Activated CD4-positive, alpha-beta T cell treated with anti-CD3 and anti-CD28 coated beads, Interleukin-2, amount 50 U/mL, for 4 hours (primary cell): ENCODE measurements around the gene DNAJC24.
"Not testable (repeated sequence)": the region's sequence is repeated elsewhere in the genome, so short reads cannot be mapped to it uniquely, and the experiment has no call there.

ENCODE experiments used
- DNase-seq, 2 experiments: peaks; one replicate each; pipeline ENCODE4 v3.0.0-alpha.2; 2020

DNAJC24 gene, protein sequence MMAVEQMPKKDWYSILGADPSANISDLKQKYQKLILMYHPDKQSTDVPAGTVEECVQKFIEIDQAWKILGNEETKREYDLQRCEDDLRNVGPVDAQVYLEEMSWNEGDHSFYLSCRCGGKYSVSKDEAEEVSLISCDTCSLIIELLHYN

DNA sequence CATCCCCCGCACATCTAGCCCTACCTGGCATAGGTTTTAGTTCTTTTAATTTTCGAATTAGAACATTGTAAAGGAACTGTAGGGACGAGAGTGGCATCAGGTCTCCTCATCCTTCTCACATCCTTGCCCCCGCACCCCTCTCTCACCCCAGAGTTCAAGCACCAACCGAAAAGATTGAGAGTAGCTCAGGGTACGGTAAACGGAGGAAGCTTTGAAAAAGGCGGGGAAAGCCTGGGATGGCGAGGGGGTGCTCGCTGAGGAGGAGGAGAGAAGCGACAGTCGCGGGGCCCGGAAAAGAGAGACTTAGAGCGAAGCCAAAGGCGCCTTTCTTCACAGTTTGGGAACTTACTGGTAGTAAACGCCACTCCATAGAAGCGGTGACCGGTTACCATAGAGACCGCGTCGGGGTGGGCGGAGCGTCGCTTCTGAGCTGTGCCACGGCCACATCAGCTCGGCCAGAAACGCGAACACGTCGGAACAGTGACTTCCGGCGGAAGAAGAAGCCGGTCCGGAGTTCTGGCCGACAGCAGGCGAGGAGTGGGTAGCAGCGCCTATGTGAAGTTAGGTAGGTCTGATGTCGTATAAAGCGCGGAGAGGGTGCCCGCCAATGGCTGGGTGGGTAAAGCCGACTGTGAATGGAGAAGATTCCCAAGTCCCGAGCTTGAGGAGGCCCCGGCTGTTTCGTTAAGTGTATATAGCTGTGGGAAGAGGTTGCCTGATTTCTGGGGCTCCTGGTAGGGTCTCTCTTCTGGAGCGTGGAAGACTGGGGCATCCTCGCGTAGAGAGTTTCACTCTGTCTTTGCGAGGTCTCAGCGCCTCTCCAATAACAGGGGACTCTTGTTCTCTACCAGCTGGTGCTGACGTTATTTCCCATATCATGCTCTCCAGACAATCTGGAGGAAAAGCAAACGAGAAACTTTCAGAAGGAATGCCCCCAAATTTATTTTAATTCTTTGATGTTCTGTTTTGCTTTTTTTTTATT lies at the start of gene DNAJC24, which contains the start of gene DCDC1:
DNAJC24 (plus strand) TSS at position 513 of the 982 bp plus-strand sequence. CDS start 889 bp downstream, outside the sequence.
DCDC1 (minus strand) TSS at position 392 of the 982 bp plus-strand sequence. CDS start 41,459 bp downstream, outside the sequence.
- DNase-seq, result peak; percentile 93 to 94

DNA sequence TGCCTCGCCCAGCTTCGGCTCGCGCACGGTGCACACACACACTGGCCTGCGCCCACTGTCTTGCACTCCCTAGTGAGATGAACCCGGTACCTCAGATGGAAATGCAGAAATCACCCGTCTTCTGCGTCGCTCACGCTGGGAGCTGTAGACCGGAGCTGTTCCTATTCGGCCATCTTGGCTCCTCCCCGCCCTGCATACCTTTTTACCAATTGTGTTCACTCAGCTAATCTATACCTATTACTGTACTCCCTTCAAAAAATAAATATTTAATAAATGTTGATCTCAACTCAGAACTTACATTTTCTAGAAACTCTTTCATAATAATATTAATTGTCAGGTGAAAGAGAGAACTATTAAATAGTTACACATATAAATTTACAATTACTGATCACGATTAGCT lies 48.2 kb upstream of the DNAJC24 start:
- not testable (repeated sequence) for DNase-seq

DNA sequence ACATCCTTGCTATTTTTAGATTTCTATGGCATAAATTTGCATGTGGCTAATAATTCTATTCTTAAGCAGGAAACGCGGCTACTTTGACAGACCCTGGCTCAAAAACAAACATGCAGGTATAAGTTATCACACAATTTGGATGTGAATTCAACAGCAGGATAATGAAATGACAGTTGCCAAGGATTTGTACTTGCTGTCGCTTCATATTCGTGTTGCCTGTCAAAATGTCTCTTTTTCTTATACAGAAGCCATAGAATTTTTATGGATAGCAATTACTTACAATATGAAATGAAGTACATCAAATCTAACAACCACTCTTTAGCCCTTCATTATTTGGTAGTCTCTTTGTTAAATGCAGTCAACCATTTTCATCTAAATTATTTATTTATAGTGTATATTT lies 46.5 kb upstream of the DNAJC24 start:
- DNase-seq, result no peak

DNA sequence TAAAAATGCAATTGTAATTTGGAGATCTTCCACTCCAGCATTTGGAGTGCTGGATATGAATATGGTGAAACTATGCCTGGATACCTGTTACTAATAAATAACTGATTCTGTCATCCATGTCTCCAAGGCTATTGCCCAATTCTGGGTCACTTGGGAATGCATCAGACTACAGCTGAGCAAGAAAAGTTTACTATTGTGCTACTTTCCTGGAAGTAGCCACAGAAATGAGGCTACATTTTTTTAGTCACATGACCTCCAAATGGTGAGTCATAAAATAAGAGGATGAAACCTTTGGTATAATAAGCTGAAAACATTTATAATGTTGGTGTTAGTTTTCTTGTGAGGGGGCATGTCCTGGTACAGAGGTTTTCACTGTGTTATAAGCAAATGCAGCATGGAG lies 44.5 kb upstream of the DNAJC24 start:
- no peak for DNase-seq

DNA sequence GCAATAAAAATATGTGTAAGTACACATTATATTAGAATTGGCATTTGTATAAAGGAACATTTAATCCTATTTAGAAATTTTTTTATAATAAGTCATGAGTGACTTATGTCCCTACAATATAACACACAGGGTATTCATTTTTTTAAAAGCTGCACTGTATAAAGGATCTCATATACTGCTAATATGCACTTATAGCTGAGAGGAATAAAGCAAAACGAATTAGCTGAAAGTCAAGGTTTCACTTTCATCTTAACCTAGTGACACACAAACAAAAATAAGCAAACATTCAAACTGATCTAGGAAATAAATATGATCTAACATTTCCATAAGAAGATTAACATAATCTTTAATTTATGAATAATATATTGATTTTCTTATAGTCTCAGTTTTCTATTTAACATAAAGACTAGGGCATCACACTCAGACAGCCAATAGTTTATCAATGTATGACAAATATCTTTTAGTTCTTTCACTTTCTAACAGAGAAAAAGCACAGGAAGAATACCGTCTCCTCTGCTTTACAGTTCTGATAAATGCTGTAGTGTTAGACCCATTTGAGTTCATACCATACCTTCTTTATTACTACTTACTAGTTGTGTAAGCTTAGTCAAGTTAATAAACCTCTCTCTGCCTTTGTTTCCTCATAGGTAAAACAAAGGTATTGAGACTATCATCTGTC lies 43.1 kb upstream of the DNAJC24 start:
- DNase-seq, result no peak

DNA sequence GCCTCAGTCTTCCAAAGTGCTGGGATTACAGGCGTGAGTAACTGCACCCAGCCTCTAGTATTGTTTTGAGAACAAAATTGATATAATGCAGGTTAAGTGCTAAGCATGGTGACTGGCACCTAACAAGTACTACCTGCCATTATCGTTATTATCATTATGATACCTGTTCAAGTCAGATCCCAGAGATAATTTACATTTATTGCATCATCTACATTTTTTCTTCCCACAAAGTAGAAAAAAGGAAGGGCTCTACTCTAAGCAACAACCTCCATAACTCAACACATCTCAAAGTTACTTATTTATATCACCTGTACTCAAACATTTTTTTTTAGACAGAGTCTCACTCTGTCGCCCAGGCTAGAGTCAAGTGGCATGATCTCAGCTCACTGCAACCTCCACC lies 42.2 kb upstream of the DNAJC24 start:
- no peak for DNase-seq

DNA sequence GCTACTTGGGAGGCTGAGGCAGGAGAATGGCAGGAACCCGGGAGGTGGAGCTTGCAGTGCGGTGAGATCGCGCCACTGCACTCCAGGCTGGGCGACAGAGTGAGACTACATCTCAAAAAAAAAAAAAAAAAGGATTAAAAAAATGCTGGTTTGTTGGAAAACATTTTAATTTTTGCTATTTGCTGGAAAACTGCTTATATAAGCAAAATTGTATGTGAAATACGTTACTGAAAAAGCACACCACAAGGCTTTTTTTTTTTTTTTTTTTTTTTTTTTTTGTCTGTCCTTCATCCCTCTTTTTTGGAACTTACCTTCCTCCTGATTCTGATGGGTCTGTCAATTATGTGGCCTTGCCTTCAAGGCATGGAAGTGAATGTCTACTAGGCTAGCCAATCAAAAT lies 41.0 kb upstream of the DNAJC24 start:
- no peak for DNase-seq

DNA sequence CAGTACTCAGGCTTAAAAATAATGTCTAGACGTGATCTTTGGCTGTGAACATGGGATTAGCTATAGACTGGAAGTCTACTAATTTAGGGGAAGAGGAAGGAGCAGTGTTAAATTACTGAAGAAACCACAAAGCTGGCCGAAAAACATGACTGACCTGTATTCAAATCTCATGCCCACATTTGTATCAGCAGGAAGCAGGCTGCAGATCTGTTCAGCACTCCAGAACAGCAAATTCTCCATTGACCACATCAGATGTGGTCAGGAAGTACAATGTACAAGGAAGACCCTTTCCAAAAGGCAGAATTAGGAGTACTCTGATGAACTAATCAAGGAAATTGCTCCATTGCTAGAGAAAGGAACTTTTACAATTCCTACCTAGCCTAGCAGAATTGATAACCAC lies 31.9 kb upstream of the DNAJC24 start:
- no peak for DNase-seq

DNA sequence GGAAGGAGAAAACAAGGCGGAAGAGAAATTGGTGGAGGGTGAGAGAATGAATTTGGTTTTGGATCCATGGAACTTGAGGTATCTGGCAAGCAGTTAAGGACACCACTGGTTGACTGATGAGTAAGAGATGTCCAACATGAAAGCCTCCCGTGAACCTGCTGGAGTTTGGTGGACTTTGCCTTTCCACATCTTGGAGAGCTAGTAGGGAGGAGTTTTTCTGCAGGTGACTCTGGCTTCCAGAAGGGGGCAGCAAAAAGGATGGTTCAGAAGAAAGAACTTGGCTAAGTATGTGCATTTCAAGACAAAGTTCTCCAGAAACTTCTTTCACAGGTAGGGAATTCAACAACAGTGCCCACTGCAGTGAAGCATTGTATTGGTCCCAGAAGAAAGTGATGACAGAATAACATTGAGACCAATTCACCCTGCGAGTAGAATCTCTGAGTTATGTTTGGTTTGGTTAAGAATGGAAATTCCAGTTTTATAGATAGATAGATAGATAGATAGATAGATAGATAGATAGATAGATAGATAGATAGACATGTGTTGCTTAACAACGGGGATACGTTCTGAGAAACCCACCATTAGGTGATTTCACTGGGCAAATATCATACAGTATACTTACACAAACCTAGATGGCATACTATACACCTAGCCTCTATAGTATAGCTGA lies 28.6 kb upstream of the DNAJC24 start:
- DNase-seq, result no peak

DNA sequence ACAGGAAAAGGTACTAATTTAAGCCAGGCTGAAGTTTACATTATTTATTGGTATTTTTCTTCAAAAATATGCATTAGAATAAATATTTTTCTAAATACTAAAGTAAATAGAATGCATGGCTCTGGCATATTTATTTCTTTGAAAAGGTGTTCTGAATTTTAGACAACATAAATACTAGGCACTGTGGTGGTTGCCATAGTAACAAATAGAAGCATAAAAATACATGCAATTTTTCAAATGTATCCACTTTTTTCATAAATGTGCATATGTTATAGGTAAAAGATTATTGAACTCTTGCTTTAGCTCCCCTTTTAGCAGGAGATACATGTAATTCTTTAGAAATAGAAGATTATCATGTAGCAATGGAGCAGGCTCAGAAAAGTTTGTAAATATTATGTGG lies 18.5 kb upstream of the DNAJC24 start:
- DNase-seq, result no peak

DNA sequence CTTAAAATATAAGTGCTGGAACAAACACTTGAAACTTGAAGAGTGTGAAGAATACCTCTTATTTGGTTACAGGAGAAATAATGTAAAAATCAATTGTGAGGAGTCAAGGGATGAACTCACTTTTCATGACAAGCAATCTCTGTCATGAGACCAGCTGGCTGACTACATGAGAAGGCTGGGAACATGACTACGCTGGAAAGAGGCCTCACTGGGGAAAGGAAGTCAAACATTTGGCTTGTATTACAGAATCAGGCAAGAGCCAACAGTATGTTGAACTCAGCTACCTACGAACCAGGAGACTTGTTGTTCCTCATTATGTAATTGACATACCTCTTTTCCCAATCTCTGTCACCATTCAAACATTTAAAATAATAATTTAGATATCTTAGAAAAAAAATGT lies 14.5 kb upstream of the DNAJC24 start:
- DNase-seq, result no peak

DNA sequence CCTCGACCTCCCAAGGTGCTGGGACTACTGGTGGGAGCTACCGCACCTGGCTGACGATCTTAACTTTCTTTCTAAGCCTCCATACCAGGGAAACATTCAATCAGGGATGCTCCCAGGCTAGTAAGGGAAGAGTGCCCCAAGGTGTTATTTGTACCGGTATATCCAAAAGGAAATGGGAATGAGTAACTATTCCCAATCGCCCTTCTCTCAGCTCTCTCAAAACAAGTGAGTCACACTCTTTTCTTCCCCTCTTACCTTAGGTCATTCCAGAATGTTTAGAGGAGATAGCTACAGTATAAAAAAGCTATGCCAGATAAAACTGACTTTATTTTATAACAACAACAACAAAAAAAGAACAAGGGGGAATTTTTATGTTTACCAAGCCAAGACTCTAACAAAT lies 13.8 kb upstream of the DNAJC24 start:
- no peak for DNase-seq

DNA sequence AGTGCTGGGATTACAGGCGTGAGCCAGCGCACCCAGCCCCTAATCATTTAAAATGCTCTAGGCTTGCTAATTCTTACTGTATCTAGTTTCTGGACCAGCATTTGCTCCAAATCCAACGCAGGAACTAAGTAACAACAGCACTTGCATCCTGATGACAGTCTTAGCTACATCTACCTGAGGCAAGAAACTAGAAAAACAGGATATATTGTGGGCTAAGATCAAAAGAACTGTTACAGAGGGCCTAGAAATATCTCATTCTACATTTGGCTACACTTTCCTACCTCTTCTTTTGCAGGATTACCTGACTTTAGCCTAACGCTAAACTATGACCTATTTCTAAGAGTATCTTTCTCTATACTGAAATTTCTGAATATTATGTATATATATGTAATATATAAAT lies 7.9 kb upstream of the DNAJC24 start:
- DNase-seq, result no peak

DNA sequence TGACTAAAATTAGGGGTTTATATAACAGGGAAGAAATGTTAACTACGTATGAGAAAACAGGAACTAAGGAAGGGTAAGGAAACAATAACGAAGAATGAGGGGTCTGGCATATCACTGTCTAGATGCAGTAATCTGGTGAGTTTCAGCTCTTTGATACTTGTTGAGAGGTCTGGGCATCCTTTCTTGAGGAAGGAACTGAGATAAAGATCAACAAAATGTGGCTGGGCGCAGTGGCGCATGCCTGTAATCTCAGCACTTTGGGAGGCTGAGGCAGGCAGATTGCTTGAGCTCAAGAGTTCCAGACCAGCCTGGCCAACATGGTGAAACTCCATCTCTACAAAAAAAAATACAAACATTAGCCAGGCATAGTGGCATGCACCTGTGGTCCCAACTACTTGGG lies 2.9 kb upstream of the DNAJC24 start:
- no peak for DNase-seq

DNA sequence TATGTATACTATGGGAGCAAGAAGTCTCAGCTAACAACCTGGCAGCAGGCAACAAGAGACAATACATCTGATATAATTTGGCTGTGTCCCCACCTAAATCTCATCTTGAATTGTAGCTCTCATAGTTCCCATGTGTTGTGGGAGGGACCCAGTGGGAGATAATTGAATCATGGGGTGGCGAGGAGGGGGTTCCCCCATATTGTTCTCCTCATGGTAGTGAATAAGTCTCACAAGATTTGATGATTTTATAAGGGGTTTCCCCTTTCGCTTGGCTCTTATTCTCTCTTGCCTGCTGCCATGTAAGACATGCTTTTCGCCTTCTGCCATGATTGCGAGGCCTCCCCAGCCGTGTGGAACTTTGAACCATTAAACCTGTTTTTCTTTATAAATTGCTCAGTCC lies 6.2 kb downstream of the DNAJC24 start:
- no peak for DNase-seq

DNA sequence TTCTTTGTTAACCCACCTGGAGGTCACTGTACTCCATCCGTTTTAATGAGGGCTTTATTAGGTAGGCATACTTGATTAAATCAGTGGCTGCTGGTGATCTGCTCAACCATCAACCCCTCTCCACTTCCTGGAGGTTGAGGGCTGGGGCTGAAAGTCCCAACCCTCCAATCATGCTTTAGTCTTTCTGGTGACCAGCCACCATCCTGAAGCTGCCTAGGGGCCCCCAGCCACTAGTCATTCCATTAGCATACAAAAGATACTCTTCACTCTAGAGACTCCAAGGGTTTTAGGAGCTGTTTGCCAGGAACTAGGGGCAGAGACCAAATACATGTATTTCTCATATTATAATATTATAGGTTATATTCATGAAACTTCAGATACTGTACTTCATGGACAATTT lies 13.5 kb downstream of the DNAJC24 start:
- DNase-seq, result no peak

DNA sequence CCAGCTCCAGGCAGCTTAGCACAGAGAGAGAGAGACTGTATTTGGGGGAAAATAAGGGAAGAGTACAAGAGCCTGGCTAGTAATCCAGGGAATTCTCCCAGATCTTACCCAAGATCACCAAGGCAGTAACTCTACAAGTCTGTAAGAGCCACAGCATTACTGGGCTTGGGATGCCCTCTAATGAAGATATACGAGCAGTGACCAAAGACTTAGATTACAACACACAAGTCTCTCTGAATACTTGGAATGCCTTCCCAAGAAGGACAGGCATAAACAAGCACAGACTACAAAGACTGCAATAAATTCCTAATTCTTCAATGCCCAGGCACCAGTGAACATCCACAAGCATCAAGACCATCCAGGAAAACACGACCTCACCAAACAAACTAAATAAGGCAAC lies 17.7 kb downstream of the DNAJC24 start:
- no peak for DNase-seq

DNA sequence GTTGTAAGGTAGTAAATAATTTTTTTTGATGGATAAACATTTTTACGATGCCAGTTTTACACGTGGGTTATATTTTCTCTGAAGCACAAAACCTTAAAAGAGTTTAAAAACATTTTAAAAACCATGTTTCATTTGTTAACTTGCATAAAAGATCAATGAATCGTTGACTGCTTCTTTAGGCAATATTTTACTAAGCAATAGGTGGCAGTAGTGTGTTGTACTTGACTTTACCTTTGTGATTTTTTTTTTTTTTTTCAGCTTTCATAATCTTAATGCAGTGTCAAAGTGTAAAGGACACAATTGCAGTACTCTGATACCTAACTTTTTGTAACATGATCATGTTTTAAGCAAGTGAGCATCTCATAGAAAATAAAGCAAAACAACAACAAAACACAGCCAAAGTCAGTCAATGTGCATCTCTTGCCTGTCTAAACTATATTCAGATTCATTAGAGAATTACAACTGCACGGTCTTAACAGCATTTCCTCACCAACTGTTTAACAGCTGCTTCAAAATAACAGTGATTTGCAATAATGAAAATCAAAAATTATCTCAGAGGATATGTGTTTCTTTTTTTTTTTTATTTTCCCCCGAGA lies 27.7 kb downstream of the DNAJC24 start:
- no peak for DNase-seq

DNA sequence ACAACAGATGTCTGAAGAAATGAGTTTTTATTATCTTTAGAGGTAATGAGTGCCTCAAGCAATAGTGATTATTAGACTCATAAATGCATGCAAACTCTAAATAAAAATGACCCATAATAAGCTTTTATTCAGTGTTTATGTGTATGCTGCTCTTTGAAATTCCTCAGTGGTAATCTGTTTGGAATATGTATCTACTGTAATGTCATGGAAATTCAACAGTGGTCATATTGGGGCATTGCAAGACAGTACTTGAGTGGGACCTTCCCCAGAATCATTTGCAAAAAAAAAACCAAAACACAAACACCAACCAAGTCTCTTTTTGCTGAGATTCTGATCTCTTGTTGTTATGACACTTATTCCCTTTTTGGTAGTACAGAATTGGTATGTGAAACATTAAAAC lies 35.0 kb downstream of the DNAJC24 start:
- DNase-seq, result no peak

DNA sequence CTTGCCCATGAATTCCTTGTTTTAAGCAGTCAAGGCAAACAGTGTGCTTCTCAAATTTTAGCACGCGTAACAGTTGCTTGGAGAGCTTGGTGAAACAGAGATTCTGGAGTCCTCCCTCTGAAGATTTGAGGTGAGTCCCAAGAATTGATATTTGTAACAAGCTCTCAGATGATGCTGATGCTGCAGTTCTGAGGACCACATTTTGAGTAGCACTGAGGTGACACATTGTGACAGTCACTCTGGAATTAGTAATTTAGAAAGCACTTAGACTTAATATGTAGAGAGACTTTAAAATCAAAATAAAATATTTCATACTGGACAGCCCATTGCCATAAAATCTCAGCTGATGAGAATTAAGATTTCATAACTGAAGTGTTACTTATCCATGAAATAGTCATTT lies 38.5 kb downstream of the DNAJC24 start:
- DNase-seq, result no peak

DNA sequence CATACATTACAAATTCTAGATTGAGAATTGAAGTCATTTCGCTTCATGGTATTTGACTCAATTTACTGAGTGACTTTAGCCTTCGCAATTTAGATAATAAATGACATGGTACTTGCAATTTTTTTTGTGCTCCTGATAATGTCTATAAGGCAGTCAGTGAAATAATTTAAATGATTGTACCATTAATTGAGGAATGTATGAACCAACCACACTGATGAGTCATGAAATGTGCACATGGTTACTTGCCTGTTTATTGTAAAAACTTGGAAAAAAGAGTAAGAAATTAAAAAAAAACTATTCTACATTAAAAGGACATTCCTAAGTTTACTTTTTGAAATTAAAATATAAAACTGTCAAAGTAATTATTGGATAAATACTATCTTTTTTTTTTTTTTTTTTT lies 43.3 kb downstream of the DNAJC24 start:
- no peak for DNase-seq

DNA sequence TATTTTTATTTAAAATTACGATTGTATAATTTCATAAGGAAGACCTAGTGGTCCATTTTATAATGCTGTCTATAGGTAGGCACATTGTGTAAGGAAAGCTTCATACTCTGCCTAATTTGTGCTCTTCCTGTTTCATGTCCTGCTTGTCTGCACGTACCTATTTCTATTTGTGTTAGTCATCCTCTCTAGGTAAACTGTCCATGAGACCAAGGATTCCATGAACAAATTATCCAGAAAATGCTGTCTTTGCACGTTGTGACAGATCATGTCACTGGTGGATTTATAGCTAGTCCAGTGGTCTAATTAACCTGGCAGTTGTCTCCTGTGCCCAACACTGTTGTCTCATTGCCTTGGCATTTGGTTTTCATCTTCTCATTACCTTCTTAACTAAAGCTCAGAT lies 44.7 kb downstream of the DNAJC24 start:
- no peak for DNase-seq

DNA sequence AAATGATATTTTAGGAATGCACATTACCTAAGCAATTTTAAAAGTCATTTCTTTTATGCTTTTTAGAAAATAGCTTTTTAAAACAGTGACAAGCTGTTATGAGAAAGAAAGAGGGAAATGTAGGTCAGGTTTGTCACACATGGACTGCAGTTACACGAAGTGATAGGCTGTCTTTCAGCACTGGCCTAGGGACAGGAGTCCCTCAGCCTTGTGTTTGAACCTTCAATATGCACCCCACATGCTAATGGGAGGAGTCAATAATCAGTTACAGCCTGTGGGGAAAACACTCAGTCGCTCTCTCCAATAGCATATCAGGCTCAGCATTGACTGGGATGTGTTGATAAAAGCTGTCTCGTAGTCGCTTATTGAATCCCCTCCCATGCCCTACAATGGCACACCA lies 45.8 kb downstream of the DNAJC24 start:
- no peak for DNase-seq
